ENCODE data around the gene SLC23A3.

SLC23A3 gene

GRCh38 chr2:219168526-219168925, 1.3 kb downstream of the SLC23A3 start:
- TF ChIP-seq TEAD4 (IDR thresholded peaks at IDR 0.05) (no peak), EGR1 (IDR thresholded peaks at IDR 0.05) (no peak), YY1 (IDR thresholded peaks at IDR 0.05; ENCODE audit: low read depth) (no peak), FOXM1 (IDR thresholded peaks at IDR 0.05; ENCODE audit: borderline replicate concordance, low read depth) (no peak), TAF1 (IDR thresholded peaks at IDR 0.05; ENCODE audit: low read depth) (no peak), USF1 (IDR thresholded peaks at IDR 0.05) (no peak), EP300 (IDR thresholded peaks at IDR 0.05; ENCODE audit: borderline replicate concordance) (no peak), TCF12 (IDR thresholded peaks at IDR 0.05; ENCODE audit: low read depth) (no peak), CEBPB (IDR thresholded peaks at IDR 0.05) (no peak), ZBTB7A (IDR thresholded peaks at IDR 0.05; ENCODE audit: low read depth) (no peak), REST (IDR thresholded peaks at IDR 0.05; ENCODE audit: low read depth) (no peak)

GRCh38 chr2:219167997-219168396, 1.8 kb downstream of the SLC23A3 start:
- no peak for TF ChIP-seq NFIC (IDR thresholded peaks at IDR 0.05)

GRCh38 chr2:219165058-219165911, 4.5 kb downstream of the SLC23A3 start:
- TF ChIP-seq MAX (IDR thresholded peaks at IDR 0.05) (no peak), REST (IDR thresholded peaks at IDR 0.05; ENCODE audit: low read depth) (no peak), EP300 (IDR thresholded peaks at IDR 0.05; ENCODE audit: borderline replicate concordance) (no peak), RAD21 (IDR thresholded peaks at IDR 0.05; ENCODE audit: low read depth) (no peak), TCF12 (IDR thresholded peaks at IDR 0.05; ENCODE audit: low read depth) (no peak), CEBPB (IDR thresholded peaks at IDR 0.05) (no peak), FOXM1 (IDR thresholded peaks at IDR 0.05; ENCODE audit: borderline replicate concordance, low read depth) (no peak), TEAD4 (IDR thresholded peaks at IDR 0.05) (no peak), NFIC (IDR thresholded peaks at IDR 0.05) (no peak), YY1 (IDR thresholded peaks at IDR 0.05; ENCODE audit: low read depth) (no peak), ZBTB7A (IDR thresholded peaks at IDR 0.05; ENCODE audit: low read depth) (no peak), TAF1 (IDR thresholded peaks at IDR 0.05; ENCODE audit: low read depth) (no peak), USF1 (IDR thresholded peaks at IDR 0.05) (no peak), CREB1 (IDR thresholded peaks at IDR 0.05; ENCODE audit: low read depth) (no peak), EGR1 (IDR thresholded peaks at IDR 0.05) (no peak)

- TF ChIP-seq CREB1 (IDR thresholded peaks at IDR 0.05; ENCODE audit: low read depth) (no peak), TAF1 (IDR thresholded peaks at IDR 0.05; ENCODE audit: low read depth) (no peak), EGR1 (IDR thresholded peaks at IDR 0.05) (no peak), TEAD4 (IDR thresholded peaks at IDR 0.05) (no peak), REST (IDR thresholded peaks at IDR 0.05; ENCODE audit: low read depth) (no peak), FOXM1 (IDR thresholded peaks at IDR 0.05; ENCODE audit: borderline replicate concordance, low read depth) (no peak), NFIC (IDR thresholded peaks at IDR 0.05) (no peak), TCF12 (IDR thresholded peaks at IDR 0.05; ENCODE audit: low read depth) (no peak), MAX (IDR thresholded peaks at IDR 0.05) (no peak), USF1 (IDR thresholded peaks at IDR 0.05) (no peak), RAD21 (IDR thresholded peaks at IDR 0.05; ENCODE audit: low read depth) (no peak)
These were observed 6.7 kb downstream of the SLC23A3 start for GRCh38 chr2:219163156-219163555.

All from Ishikawa (cell line).